GM12865 (cell line): ENCODE results near the gene LPXN.
A peak's percentile ranks its signal among the peaks of the same experiment; 100 is the strongest.

ENCODE experiments used
- DNase-seq: peaks from one replicate; pipeline ENCODE4 v3.0.0; 2010; ENCODE audit warnings: low read depth
- H3K4me3 ChIP-seq: 2 replicates; pipeline ENCODE4 v1.5.1; 2011; ENCODE audit warnings: mild to moderate bottlenecking, low read depth, low read length, control low read depth
- CTCF ChIP-seq: IDR thresholded peaks from 2 replicates; pipeline ENCODE4 v1.5.1; 2011; ENCODE audit warnings: low read length, control low read depth, low read depth, inconsistent platforms; ENCODE audit not compliant: insufficient read depth; ENCODE audit errors: missing control alignments

LPXN gene

GRCh38 chr11:58575377-58576020 lies at the start of gene LPXN:
LPXN (minus strand) TSS chr11:58575856; CDS start chr11:58575772, 84 bp downstream.
- H3K4me3 ChIP-seq, result peak within 1 kb of the TSS; percentile 99
- TF ChIP-seq CTCF, result no peak
- peak; percentile 85 for DNase-seq

GRCh38 chr11:58625086-58625485 lies 49.4 kb upstream of the LPXN start:
- no peak for TF ChIP-seq CTCF
- no peak overlapping the region for H3K4me3 ChIP-seq
- no peak for DNase-seq

- no peak for TF ChIP-seq CTCF
These were observed 46.7 kb upstream of the LPXN start, which contains the start of gene CNTF for GRCh38 chr11:58622344-58622743. CNTF (plus strand) TSS chr11:58622665; CDS start chr11:58622753, 88 bp downstream.

GRCh38 chr11:58621586-58622262 lies 46.1 kb upstream of the LPXN start:
- TF ChIP-seq CTCF, result no peak
- H3K4me3 ChIP-seq, result no peak overlapping the region
- DNase-seq, result peak; percentile 39

More at GRCh38 chr11:58622344-58622743, 46.7 kb upstream of the LPXN start, which contains the start of gene CNTF:
- DNase-seq, result no peak
- H3K4me3 ChIP-seq, result no peak within 1 kb of the TSS

- peak; percentile 17 for TF ChIP-seq CTCF
- DNase-seq, result no peak
- H3K4me3 ChIP-seq, result no peak overlapping the region
These were observed 42.4 kb upstream of the LPXN start for GRCh38 chr11:58617976-58618557.

GRCh38 chr11:58616594-58616993 lies 40.9 kb upstream of the LPXN start:
- TF ChIP-seq CTCF, result no peak
- no peak overlapping the region for H3K4me3 ChIP-seq
- DNase-seq, result no peak

- no peak overlapping the region for H3K4me3 ChIP-seq
- TF ChIP-seq CTCF, result no peak
- DNase-seq, result no peak
These were observed 39.9 kb upstream of the LPXN start for GRCh38 chr11:58615559-58615958.
